Stimulated activated CD4-positive, alpha-beta T cell treated with anti-CD3 and anti-CD28 coated beads, Interleukin-1b, Interleukin-23, amount 100 ng/mL, for 48 hours (primary cell): ENCODE measurements around the gene ATP8A1.

Experiments used
- DNase-seq: peaks from one replicate; pipeline ENCODE4 v3.0.0-alpha.2; 2020

ATP8A1 gene

DNA sequence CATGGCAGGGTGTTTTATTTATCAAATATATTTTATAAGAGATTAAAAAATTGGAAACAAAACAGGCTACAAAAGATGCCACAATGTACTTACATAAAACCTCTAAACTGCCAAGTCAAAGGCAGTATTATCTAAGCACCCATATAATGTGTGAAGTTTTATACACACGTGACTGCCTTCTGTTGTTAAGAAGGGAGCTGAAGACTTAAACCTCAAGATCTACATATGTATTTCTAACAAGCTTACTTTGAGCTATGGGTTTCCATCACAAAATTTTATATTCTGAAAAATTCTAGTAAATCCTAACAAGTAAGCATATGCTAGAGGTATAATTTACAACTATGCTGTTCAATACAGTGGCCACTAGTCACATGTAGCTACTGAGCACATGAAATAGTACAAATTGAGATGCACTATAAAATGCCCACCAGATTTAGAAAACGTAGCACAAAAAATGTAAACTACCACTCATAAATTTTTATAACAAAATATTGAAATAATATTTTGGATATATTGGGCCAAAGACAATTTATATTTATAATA, 9.8 kb downstream of the ATP8A1 start:
- no peak for DNase-seq

GRCh38 chr4:42646013-42646784, 10.7 kb downstream of the ATP8A1 start:
- DNase-seq = no peak

GRCh38 chr4:42644897-42645296, 12.0 kb downstream of the ATP8A1 start:
- DNase-seq = no peak

DNA sequence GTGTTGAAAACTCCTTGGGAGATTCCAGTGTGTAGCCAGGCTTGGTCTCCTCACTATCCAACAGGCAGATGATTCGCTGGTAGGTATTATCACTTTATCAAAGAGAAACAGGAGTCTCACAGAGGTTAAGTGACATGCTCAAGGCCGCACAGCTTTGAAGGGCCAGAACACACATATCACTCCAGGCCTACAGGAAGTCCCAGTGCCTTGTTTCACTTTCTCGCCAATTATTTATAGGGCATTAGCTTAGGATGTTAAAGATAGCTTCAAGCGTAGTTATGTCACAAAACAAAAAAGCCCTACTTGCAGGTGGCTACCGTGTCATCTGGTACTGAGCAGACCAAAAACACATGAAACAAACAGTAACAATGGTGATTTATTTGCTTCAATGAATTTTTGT, 13.2 kb downstream of the ATP8A1 start:
- no peak for DNase-seq

DNA sequence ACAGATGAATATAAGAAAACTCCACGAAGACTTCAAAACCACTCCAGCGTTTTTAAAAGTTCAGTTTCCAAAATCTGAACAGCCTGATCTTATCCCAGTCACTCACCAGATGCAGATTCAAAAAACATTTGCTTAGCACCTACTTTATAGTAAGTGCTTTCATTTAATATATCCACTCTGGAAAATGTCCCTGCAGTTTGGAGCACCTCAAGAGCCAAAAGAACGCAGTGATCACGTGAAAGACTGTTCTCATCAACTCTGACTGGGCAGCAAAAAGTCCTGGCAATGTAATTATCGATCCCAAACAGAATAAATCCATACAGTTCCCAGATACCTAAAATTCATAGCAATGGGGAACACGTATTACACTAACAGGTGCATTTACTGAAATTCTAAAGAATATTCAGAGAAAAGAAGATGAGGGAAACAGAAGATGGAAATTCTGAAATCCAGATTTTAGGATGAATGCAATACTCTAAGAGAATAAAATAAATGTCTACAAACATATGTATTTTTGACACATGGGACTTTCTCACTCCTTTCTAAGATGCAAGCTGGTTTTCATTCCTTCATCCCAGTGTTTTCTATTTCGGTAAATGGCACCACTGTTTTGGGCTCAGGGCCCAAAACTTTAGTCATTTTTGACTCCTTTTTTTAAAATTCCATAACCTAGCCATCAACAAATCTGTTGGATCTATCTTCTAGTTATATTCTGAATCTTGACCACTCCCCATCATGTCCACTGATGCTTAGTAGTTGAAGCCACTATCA, 13.9 kb downstream of the ATP8A1 start:
- DNase-seq = no peak

DNA sequence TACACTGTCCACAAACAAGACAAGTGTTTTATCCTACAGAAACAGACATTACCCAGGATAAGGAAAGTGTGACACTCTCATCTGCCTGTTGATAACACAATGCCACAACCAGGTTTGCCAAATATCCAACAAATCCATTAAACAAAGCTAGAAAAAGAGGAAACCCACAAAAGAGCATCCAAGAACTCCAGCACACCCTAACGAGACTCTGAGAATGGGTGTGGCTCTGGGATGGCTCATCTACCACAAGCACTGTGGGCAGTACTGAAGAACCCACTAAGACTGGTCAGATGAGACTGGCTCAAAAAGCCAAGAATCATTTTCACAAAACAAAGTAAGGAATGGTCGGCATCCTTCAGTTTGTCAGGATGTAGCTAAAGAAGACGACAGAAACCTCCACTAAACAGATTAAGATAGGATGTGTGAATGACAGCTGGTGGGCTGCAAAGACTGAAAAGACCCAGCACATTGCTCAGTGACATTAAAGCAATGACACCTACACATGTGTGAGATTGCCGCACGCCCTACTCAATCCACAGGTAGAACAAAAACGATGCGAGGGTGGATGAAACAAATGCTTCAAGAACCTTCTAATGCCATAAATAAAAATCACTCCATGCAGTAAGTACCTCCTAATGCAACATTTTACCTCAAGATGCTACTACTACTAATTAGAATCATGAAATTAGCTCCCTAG, 14.7 kb downstream of the ATP8A1 start:
- DNase-seq = no peak

GRCh38 chr4:42641656-42642055, 15.2 kb downstream of the ATP8A1 start:
- DNase-seq = no peak

DNA sequence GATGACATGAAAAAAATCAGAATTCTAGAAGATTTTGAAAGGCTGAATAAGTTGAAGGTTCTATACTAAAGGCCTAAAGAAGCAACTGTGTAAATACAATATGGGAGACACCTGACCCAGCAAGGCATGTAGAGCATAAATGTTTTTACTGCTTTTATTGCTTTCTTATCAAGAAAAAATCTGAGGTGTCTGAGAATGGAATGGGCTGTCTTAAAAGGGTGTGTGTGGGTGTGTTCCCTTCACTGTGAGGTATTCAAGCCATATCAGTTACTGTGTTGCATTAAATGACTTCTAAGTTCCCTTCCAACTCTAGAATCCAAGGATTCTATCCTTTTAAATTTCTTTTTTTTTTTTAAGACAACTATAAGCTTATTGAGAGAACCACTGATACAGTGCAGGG, 15.7 kb downstream of the ATP8A1 start:
- DNase-seq = no peak

DNA sequence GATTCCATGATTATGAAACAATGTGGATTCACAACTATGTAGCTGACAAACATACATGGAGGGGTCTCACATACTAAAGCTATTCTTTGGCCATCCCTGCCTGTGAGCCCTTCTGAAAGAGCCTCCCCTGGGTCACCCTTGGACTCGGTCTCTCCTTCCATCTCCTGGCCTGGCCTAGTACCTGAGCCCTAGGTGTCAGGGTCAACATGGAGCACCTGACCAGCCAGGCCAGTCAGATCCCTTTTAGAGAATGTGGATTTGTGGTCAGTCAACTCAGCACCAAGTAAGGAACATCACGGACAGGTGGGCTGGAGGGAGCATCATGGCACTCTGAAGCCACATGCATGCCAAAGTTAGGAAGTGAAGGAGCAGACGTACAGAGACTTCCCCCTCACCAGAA, 16.3 kb downstream of the ATP8A1 start:
- no peak for DNase-seq

DNA sequence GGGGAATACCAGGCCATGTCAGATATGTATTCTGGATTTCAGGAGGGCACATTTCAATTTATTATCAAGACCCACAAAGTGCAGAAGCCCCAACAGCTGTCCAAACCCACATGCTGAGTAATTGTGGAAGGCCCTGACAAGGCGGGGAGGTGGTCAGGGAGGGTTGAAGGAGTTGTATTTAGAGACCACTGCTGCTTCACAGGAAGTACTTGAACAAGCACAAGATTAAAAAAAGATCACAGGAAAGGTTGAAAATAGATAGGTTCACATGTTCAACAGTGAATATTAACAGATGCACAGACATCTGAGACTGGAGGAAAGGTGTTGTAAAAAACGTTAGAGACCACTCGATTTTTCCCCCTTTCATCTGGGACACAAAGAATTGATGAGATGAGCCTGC, 17.9 kb downstream of the ATP8A1 start:
- DNase-seq = no peak

- no peak for DNase-seq
Observed at GRCh38 chr4:42638321-42638720, 18.6 kb downstream of the ATP8A1 start.

DNA sequence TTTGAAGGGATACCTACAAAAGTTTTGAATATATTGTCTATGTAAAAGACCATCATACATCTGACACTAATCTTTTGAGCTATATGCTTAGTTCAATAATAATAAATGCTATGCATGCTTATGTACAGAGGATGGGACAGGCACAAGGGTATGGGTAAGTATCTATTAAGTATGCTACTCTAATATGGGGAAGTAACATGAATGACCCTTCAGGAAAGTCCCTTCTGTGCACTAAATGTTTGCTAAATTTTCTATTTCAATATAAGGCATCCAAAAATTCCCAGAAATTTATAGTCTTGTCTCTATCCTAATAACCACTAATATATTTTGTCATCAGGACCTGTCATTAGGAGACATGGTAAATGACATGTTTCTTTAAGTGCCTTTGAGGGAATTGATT, 19.0 kb downstream of the ATP8A1 start:
- DNase-seq = no peak

GRCh38 chr4:42637104-42637503, 19.8 kb downstream of the ATP8A1 start:
- no peak for DNase-seq

DNA sequence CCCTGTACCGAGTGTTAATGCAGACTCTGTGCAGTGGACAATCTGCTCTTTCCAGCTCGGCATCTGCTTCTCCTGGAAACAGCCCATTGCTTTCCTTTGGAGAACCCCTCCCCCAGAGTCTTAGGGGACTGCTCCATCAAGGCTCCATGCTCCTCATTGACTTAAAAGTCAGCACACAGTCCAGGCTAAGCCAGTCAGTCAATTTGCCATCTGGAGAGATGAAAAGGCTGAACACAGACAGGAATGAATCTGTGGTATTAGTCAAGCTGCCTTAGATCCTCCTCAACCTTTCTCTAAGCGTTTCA, 20.3 kb downstream of the ATP8A1 start:
- DNase-seq = no peak

- DNase-seq = no peak
Observed at GRCh38 chr4:42633605-42634388, 23.1 kb downstream of the ATP8A1 start.

- no peak for DNase-seq
Observed at GRCh38 chr4:42632653-42633382, 24.1 kb downstream of the ATP8A1 start.

- no peak for DNase-seq
Observed at GRCh38 chr4:42630908-42631307, 26.0 kb downstream of the ATP8A1 start.

GRCh38 chr4:42628740-42629139, 28.2 kb downstream of the ATP8A1 start:
- DNase-seq = no peak

DNA sequence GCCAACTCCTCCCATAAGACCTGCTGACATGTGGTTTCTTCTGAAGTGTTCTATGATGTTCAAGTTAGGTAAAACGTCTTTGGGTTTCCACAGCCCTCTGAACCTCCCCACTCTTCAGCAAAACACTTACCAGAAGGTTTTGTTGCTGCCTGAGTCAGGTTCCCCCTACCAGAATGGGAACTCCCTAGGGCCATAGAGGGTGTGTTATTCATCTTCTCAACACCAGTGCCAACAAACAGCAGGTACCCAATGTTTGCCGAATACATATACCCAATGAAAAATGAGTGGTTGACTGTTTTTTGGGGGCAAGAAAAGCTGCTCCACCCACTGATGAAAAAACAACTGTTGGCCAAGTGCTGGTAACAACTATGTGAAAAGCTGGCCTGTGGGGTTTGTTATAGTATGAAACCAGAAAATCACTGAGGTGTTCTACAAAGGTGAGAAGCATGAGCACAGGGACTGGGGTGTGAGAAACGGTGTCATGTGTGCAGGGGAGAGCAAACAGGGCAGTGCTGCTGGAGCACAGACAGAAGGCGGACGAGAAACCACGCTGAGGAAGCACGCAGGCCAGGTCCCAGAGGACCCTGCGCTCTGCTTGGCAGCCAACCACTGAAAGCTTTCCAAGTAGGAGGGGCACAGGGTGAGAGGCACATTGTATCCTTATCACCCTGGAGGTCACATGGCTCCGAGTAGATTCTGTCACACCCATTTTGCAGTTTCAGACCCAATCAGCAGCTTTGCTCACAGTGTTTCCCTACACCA, 28.8 kb downstream of the ATP8A1 start:
- DNase-seq = peak; percentile 62

DNA sequence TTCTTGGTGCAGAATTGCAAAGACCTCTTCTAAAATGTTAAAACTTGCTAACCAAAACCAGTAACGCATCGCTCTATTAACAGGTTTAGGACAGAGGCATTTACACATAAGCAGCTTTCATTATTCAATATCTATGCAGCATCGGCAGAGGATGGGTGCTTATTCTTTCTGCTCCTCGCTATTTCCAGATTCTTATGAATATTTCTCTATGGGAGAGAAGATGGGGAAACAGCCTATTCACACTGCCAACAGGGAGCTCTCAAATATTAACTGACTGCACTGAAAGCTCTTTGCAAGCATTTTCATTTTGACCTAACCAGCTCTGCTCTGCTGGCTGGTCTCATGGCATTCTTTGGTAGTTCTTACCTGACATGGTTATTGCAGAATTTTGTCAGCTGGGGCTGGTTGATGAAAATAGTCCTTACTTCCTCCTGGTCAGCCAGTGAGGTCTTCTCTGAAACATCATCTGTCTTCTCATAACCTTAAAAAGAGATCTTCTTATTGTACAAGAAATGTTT, 30.2 kb downstream of the ATP8A1 start:
- DNase-seq = no peak

DNA sequence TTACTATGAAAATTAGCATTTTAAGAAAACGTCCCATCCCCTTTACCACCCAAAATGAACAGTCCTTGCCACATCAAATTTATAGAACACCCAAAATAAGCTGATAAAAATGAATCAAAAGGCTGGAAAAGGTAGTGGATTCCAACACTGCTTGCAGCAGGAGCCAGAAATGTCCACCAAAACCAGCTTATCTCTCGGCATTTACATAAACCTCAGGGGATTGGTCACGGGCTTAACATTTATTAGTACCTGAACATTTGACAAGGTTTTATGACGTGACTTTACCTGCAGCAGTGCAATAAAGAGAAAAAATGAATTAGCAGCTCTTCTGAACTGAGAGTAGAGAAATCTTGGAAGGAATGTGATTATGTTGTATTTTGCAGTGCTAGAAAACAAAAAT, 31.6 kb downstream of the ATP8A1 start:
- no peak for DNase-seq
